Measurements from ENCODE around the gene NUP62. TPM values are rescaled to one million over a fixed set of nuclear protein-coding genes. Genes with fewer than 3 reads are reported as not detected.

Gene NUP62
- total and polyA plus RNA-seq, 2 of the 8 experiments (the other 6 are each of a cell fraction or from before 2014, with no cell fraction given), result 50.0 to 107 TPM

DNA sequence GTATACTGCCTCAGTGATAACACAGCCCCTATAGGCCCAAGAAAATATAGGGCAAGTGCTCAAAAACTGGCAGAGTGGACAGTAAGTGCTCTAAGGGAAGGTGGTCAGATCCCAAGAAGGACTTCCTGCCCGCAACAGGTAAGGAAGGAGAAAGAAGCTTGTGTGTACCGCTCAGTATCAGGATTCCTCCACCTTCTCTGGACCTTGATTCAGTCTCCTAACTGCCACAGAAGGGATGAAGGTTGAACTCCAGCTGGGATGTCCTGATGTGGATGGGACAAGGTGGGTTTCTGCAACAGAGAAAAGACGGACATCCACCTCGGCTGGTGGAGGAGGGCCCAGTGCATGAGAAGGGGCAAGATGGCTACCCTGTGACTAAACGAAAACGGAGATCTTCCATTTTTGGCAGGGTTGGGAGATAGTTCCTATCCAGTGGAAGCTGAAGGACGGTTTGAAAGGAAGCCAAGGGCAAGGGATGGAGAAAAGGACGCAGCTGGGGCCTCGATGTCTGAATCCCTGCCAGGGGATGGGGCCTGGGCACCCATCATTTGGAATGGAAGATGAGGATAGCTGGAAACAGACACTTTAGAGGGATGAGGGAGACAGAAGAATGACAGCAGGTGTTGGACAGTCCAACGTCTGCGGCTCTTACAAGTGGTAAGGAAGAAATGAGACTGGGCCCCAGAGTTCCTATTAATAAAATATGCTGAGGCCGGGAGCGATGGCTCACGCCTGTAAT is 1.6 kb downstream of the NUP62 start (continued):
- no peak for TF ChIP-seq EP300 (IDR thresholded peaks at IDR 0.05; ENCODE audit: borderline replicate concordance in 1 of 2, low read depth in 2 of 2, low read length in 2 of 2)
- no peak for TF ChIP-seq BRCA1 (IDR thresholded peaks at IDR 0.05; ENCODE audit: low read depth, low read length)

Measured in H1 (cell line).